ENCODE results near the gene TP53BP2. TPM values are rescaled to one million over a fixed set of nuclear protein-coding genes. Genes with fewer than 3 reads are reported as not detected.

Gene TP53BP2
- total RNA-seq, 1 experiment from 2014 or later: 38.2 TPM

DNA sequence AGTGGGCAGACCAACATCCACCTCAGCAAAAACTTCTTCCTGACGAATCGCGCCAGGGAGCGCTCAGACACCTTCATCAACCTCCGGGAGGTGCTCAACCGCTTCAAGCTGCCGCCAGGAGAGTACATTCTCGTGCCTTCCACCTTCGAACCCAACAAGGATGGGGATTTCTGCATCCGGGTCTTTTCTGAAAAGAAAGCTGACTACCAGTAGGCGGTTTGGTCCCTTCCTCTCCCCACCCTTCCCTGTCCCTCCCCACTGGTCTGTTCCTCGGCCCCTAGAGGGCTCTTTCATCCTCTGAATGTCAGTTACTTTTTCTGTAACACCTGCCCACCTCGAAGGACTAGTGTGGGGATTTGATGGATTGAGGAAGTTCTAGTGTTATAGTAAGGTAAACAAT, 86.5 kb downstream of the TP53BP2 start (continued):
- TF ChIP-seq POLR2AphosphoS5 (IDR thresholded peaks at IDR 0.05; ENCODE audit: low read depth, low read length) (0 out of 2 replicates have a peak, but pooled peaks have one; percentile 1), ZFX (IDR thresholded peaks at IDR 0.05) (no peak), EZH2 (IDR thresholded peaks at IDR 0.05) (no peak), FOSL1 (IDR thresholded peaks at IDR 0.05; ENCODE audit: low read depth) (no peak), ZNF274 (IDR thresholded peaks at IDR 0.05; ENCODE audit: low read depth, low read length) (no peak), CEBPB (IDR thresholded peaks at IDR 0.05; ENCODE audit: low read depth) (no peak), RAD21 (IDR thresholded peaks at IDR 0.05; ENCODE audit: low read depth) (peak; percentile 33)
- TF ChIP-seq, protein P1, sequence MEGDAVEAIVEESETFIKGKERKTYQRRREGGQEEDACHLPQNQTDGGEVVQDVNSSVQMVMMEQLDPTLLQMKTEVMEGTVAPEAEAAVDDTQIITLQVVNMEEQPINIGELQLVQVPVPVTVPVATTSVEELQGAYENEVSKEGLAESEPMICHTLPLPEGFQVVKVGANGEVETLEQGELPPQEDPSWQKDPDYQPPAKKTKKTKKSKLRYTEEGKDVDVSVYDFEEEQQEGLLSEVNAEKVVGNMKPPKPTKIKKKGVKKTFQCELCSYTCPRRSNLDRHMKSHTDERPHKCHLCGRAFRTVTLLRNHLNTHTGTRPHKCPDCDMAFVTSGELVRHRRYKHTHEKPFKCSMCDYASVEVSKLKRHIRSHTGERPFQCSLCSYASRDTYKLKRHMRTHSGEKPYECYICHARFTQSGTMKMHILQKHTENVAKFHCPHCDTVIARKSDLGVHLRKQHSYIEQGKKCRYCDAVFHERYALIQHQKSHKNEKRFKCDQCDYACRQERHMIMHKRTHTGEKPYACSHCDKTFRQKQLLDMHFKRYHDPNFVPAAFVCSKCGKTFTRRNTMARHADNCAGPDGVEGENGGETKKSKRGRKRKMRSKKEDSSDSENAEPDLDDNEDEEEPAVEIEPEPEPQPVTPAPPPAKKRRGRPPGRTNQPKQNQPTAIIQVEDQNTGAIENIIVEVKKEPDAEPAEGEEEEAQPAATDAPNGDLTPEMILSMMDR (IDR thresholded peaks at IDR 0.05 in 2 of 3, conservative IDR thresholded peaks at IDR 0.05 in 1 of 3; ENCODE audit: borderline replicate concordance in 1 of 3, insufficient read depth in 1 of 3, low read depth in 2 of 3, low read length in 2 of 3): 0 out of 6 replicates have a peak, but pooled peaks of 1 of the 3 experiments have one; percentile 5

DNA sequence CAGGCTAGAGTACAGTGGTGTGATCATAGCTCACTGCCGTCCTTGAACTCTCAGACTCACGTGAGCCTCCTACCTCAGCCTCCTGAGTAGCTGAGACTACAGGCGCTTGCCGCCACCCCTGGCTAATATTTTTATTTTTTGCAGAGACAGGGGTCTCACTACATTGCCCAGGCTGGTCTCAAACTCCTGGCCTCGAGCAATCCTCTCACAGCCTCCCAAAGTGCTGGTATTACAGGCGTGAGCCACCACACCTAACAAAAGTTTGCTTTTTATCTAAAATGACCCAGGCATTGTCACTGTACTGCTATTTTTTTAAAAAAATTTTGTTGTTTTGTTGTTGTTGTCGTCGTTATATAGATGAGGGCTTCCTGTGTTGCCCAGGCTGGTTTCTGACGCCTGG, 87.0 kb downstream of the TP53BP2 start:
- Histone ChIP-seq H3K4me3 (replicated peaks in 1 of 2; ENCODE audit: low read depth in 1 of 2, low read length in 2 of 2) (no peak overlapping the region), H3K4me2 (ENCODE audit: low read length) (no peak overlapping the region), H3K9me2 (ENCODE audit: insufficient read depth) (no peaks in the 10 kb centered on the region), H3K27me3 (ENCODE audit: insufficient read depth, low read length) (no peaks in the 10 kb centered on the region), H3K9ac (ENCODE audit: low read length) (no peak overlapping the region), H3K9me3 (ENCODE audit: control insufficient read depth in 1 of 2, insufficient read depth in 1 of 2, low read depth in 1 of 2, low read length in 2 of 2) (no peaks in the 10 kb centered on the region), H3K27ac (ENCODE audit: low read depth, low read length) (no peak overlapping the region), H3K4me1 (ENCODE audit: control insufficient read depth in 1 of 2, insufficient read depth in 2 of 2, low read length in 2 of 2) (no peaks in the 10 kb centered on the region), H3K36me3 (ENCODE audit: control insufficient read depth in 1 of 2, insufficient read depth in 2 of 2, low read length in 2 of 2) (peaks cover 20 to 73% of the 10 kb centered on the region in 2 experiments), H3K79me2 (ENCODE audit: insufficient read depth, low read length) (no peaks in the 10 kb centered on the region), H4K20me1 (ENCODE audit: insufficient read depth) (no peaks in the 10 kb centered on the region), H2AFZ (ENCODE audit: low read depth, low read length, poor library complexity, severe bottlenecking) (no peak overlapping the region)
- POLR2A ChIA-PET: no interaction called here
- ATAC-seq (no peak), DNase-seq (ENCODE audit: low read depth, low spot score) (no peak)
- intact Hi-C loops (cut with micrococcal nuclease): no loop called here
- RAD21 ChIA-PET (ENCODE audit: low non-redundant PET in 1 of 2, low total read pairs in 2 of 2, uncharacterized antibody in 2 of 2, unreplicated experiment in 2 of 2): no interaction called here
- CTCF ChIA-PET: no interaction called here
- TF ChIP-seq ZFX (IDR thresholded peaks at IDR 0.05): no peak
- TF ChIP-seq CBX3 (IDR thresholded peaks at IDR 0.05; ENCODE audit: low read depth): no peak
- no peak for TF ChIP-seq SRF (IDR thresholded peaks at IDR 0.05; ENCODE audit: low read depth)
- TF ChIP-seq ZNF274 (IDR thresholded peaks at IDR 0.05; ENCODE audit: low read depth, low read length): no peak
- TF ChIP-seq TCF7L2 (IDR thresholded peaks at IDR 0.05; ENCODE audit: borderline replicate concordance, extremely low read depth, insufficient read depth, insufficient read length): no peak
- TF ChIP-seq, protein P2, sequence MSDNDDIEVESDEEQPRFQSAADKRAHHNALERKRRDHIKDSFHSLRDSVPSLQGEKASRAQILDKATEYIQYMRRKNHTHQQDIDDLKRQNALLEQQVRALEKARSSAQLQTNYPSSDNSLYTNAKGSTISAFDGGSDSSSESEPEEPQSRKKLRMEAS (IDR thresholded peaks at IDR 0.05): no peak
- TF ChIP-seq JUND (IDR thresholded peaks at IDR 0.05): no peak
- no peak for TF ChIP-seq SP1 (IDR thresholded peaks at IDR 0.05; ENCODE audit: low read depth)
- no TSS peak for BruUV-seq (replicated peaks)

All from HCT116 (cell line).